Measurements from ENCODE around the gene NEURL1B. TPM values are rescaled to one million over a fixed set of nuclear protein-coding genes. Genes with fewer than 3 reads are reported as not detected.

Gene NEURL1B
- polyA plus RNA-seq, 1 donor from 2014 or later, result 12.7 TPM

GRCh38 chr5:172719211-172719610 lies 78.1 kb downstream of the NEURL1B start:
- H2AFZ ChIP-seq (ENCODE audit: low read depth, low read length), result no peak overlapping the region
- no peaks in the 10 kb centered on the region for H3K36me3 ChIP-seq (ENCODE audit: insufficient read depth, low read length)
- no peak overlapping the region for H3K9ac ChIP-seq (ENCODE audit: low read length)
- H3K9me3 ChIP-seq (ENCODE audit: low read length), result no peaks in the 10 kb centered on the region
- TF ChIP-seq SMC3 (conservative IDR thresholded peaks at IDR 0.05; ENCODE audit: poor library complexity) (no peak), MXI1 (conservative IDR thresholded peaks at IDR 0.05; ENCODE audit: poor library complexity, severe bottlenecking) (no peak), EZH2 (IDR thresholded peaks at IDR 0.05; ENCODE audit: borderline replicate concordance, insufficient read depth, low read length, poor library complexity, severe bottlenecking) (no peak), CTCF (IDR thresholded peaks at IDR 0.05; ENCODE audit: poor library complexity, severe bottlenecking) (no peak), RAD21 (conservative IDR thresholded peaks at IDR 0.05) (no peak), EP300 (conservative IDR thresholded peaks at IDR 0.05; ENCODE audit: poor library complexity, severe bottlenecking) (no peak), POLR2AphosphoS5 (IDR thresholded peaks at IDR 0.05) (no peak), REST (IDR thresholded peaks at IDR 0.05; ENCODE audit: borderline replicate concordance) (no peak), TAF1 (IDR thresholded peaks at IDR 0.05; ENCODE audit: low read depth) (no peak)
- H3K27me3 ChIP-seq (ENCODE audit: insufficient read depth, low read depth, low read length), result no peaks in the 10 kb centered on the region
- no peaks in the 10 kb centered on the region for H3K9me2 ChIP-seq (ENCODE audit: insufficient read depth, low read length)
- no peaks in the 10 kb centered on the region for H4K20me1 ChIP-seq (ENCODE audit: insufficient read depth)
- no peak overlapping the region for H3K4me3 ChIP-seq (ENCODE audit: low read length)
- no peak overlapping the region for H3K4me2 ChIP-seq (ENCODE audit: low read length)
- no peaks in the 10 kb centered on the region for H3F3A ChIP-seq (ENCODE audit: insufficient read depth, low read length, poor library complexity, severe bottlenecking)
- H3K27ac ChIP-seq (ENCODE audit: low read length), result no peak overlapping the region
- no peaks in the 10 kb centered on the region for H3K79me2 ChIP-seq (replicated peaks; ENCODE audit: insufficient read depth, low read length)

GRCh38 chr5:172720655-172721054 lies 79.6 kb downstream of the NEURL1B start:
- no peak overlapping the region for H3K9ac ChIP-seq (ENCODE audit: low read length)
- H4K20me1 ChIP-seq (ENCODE audit: insufficient read depth), result no peaks in the 10 kb centered on the region
- no peaks in the 10 kb centered on the region for H3K27me3 ChIP-seq (ENCODE audit: insufficient read depth, low read depth, low read length)
- no peak overlapping the region for H2AFZ ChIP-seq (ENCODE audit: low read depth, low read length)
- TF ChIP-seq CTCF (IDR thresholded peaks at IDR 0.05; ENCODE audit: poor library complexity, severe bottlenecking), result no peak
- no peak for TF ChIP-seq RAD21 (conservative IDR thresholded peaks at IDR 0.05)
- TF ChIP-seq EP300 (conservative IDR thresholded peaks at IDR 0.05; ENCODE audit: poor library complexity, severe bottlenecking), result no peak
- no peak for TF ChIP-seq TAF1 (IDR thresholded peaks at IDR 0.05; ENCODE audit: low read depth)
- no peak for TF ChIP-seq EZH2 (IDR thresholded peaks at IDR 0.05; ENCODE audit: borderline replicate concordance, insufficient read depth, low read length, poor library complexity, severe bottlenecking)
- no peak for TF ChIP-seq MXI1 (conservative IDR thresholded peaks at IDR 0.05; ENCODE audit: poor library complexity, severe bottlenecking)
- TF ChIP-seq SMC3 (conservative IDR thresholded peaks at IDR 0.05; ENCODE audit: poor library complexity), result no peak
- TF ChIP-seq REST (IDR thresholded peaks at IDR 0.05; ENCODE audit: borderline replicate concordance), result no peak
- no peak for TF ChIP-seq POLR2AphosphoS5 (IDR thresholded peaks at IDR 0.05)
- no peaks in the 10 kb centered on the region for H3K79me2 ChIP-seq (replicated peaks; ENCODE audit: insufficient read depth, low read length)
- no peak overlapping the region for H3K27ac ChIP-seq (ENCODE audit: low read length)
- no peak overlapping the region for H3K4me3 ChIP-seq (ENCODE audit: low read length)
- H3K9me3 ChIP-seq (ENCODE audit: low read length), result no peaks in the 10 kb centered on the region
- H3K4me2 ChIP-seq (ENCODE audit: low read length), result no peak overlapping the region
- no peaks in the 10 kb centered on the region for H3K36me3 ChIP-seq (ENCODE audit: insufficient read depth, low read length)
- no peaks in the 10 kb centered on the region for H3F3A ChIP-seq (ENCODE audit: insufficient read depth, low read length, poor library complexity, severe bottlenecking)
- no peaks in the 10 kb centered on the region for H3K9me2 ChIP-seq (ENCODE audit: insufficient read depth, low read length)
